K562 (cell line): ENCODE results near the gene COQ7. TPM values are rescaled to one million over a fixed set of nuclear protein-coding genes. Genes with fewer than 3 reads are reported as not detected.

ENCODE experiments used
- ATAC-seq: fragments of 200-7000 bp; cut with Tn5 transposase; 3 replicates; pipeline ENCODE4 v1.9.1; 2020; ENCODE audit warnings: moderate library complexity
- BruUV-seq: library from RNA; stranded (reverse); fragments of 400-500 nt; replicated peaks from 2 replicates; lab custom pipeline; 2021; lab: Mats Ljungman, UMichigan
- CTCF ChIA-PET: fragments of 300-600 bp; formaldehyde crosslinking; extraction: SDS; loops from one replicate; lab custom pipeline; 2021; ENCODE audit warnings: low intra/inter-chr PET ratio; lab: Yijun Ruan, JAX
- POLR2A ChIA-PET: fragments of 300-600, 350-650 bp; sonication (Branson Sonifier 250); formaldehyde crosslinking; extraction: SDS; loops from one replicate; lab custom pipeline; 2021; ENCODE audit warnings: antibody characterized with exemption, inconsistent platforms; lab: Yijun Ruan, JAX
- DNase-seq, 4 experiments: peaks; one replicate each; pipeline versions ENCODE4 v3.0.0 to v3.0.0-alpha.2; 2011 to 2018; ENCODE audit warnings: low spot score in 3 of 4, mixed read lengths in 3 of 4; ENCODE audit errors: extremely low read depth in 1 of 4
- FAIRE-seq: peaks from 2 replicates; lab custom pipeline; 2011; peaks lifted over from hg19 to GRCh38; lab: Jason Lieb, UNC
- H2AFZ ChIP-seq: 2 replicates; pipeline ENCODE4 v1.6.0; 2011; ENCODE audit warnings: low read depth, low read length, control low read depth, inconsistent platforms
- H3K27ac ChIP-seq: fragments of 200-600 bp; 3 replicates; pipeline ENCODE4 v1.8.0; 2011; ENCODE audit warnings: low read depth, mild to moderate bottlenecking, control low read depth, inconsistent platforms, low read length, moderate library complexity, mixed read lengths; ENCODE audit errors: extremely low read depth
- H3K27me3 ChIP-seq, 2 experiments: fragments of 300-600 bp in 1 of 2; 2 replicates in 1 of 2; 3 replicates in 1 of 2; pipeline versions ENCODE4 v1.6.0 to v1.8.0; 2011; ENCODE audit warnings: inconsistent platforms in 2 of 2, low read length in 2 of 2, mild to moderate bottlenecking in 1 of 2, mixed read lengths in 1 of 2, moderate library complexity in 1 of 2; ENCODE audit not compliant: control insufficient read depth in 2 of 2, insufficient read depth in 2 of 2
- H3K36me3 ChIP-seq: fragments of 300-600 bp; 3 replicates; pipeline ENCODE4 v1.8.0; 2011; ENCODE audit warnings: mild to moderate bottlenecking, low read length, inconsistent platforms; ENCODE audit not compliant: control insufficient read depth, insufficient read depth
- H3K4me1 ChIP-seq, 2 experiments: fragments of 200-600 bp in 1 of 2; replicated peaks in 1 of 2; 2 replicates in 1 of 2; 3 replicates in 1 of 2; pipeline versions ENCODE4 v1.5.1 to v1.8.0; 2011; ENCODE audit warnings: inconsistent platforms in 2 of 2, low read length in 2 of 2, mild to moderate bottlenecking in 1 of 2, mixed read lengths in 1 of 2, moderate library complexity in 1 of 2; ENCODE audit not compliant: control insufficient read depth in 2 of 2, insufficient read depth in 2 of 2
- H3K4me2 ChIP-seq: 2 replicates; pipeline ENCODE4 v1.6.1; 2011; ENCODE audit warnings: low read length, control low read depth, inconsistent platforms, mixed read lengths; ENCODE audit not compliant: insufficient read depth
- H3K4me3 ChIP-seq: fragments of 200-600 bp; sonication (generic), shearing (Covaris generic); 2 replicates; pipeline ENCODE4 v1.5.1; 2016; ENCODE audit warnings: control low read depth, inconsistent platforms
- H3K79me2 ChIP-seq: fragments of 200-600 bp; 3 replicates; pipeline ENCODE4 v1.8.0; 2011; ENCODE audit warnings: low read length, inconsistent platforms; ENCODE audit not compliant: control insufficient read depth, insufficient read depth
- H3K9ac ChIP-seq, 2 experiments: 2 replicates each; pipeline versions ENCODE4 v1.6.0 to v1.6.1; 2011; ENCODE audit warnings: low read depth in 2 of 2, low read length in 2 of 2, control low read depth in 1 of 2, inconsistent platforms in 1 of 2, mild to moderate bottlenecking in 1 of 2, mixed read lengths in 1 of 2; ENCODE audit not compliant: insufficient read depth in 1 of 2
- H3K9me1 ChIP-seq: one replicate; pipeline ENCODE4 v1.6.0; 2011; ENCODE audit warnings: inconsistent platforms, mild to moderate bottlenecking, low read length, moderate library complexity; ENCODE audit not compliant: control insufficient read depth, insufficient read depth
- H3K9me3 ChIP-seq: replicated peaks from 2 replicates; pipeline ENCODE4 v1.5.1; 2011; ENCODE audit warnings: low read depth, low read length, inconsistent platforms; ENCODE audit not compliant: control insufficient read depth, insufficient read depth
- H4K20me1 ChIP-seq: replicated peaks from 2 replicates; pipeline ENCODE4 v1.6.1; 2011; ENCODE audit warnings: low read length, inconsistent platforms, mixed read lengths; ENCODE audit not compliant: control insufficient read depth, insufficient read depth
- E2F8 ChIP-seq: fragments of 450-650 bp; IDR thresholded peaks from 2 replicates; pipeline ENCODE4 v1.7.1; 2018; ENCODE audit warnings: mild to moderate bottlenecking, low read depth; ENCODE audit not compliant: partially characterized antibody
- HDAC2 ChIP-seq: fragments of 450-650 bp; IDR thresholded peaks from 2 replicates; pipeline ENCODE4 v1.6.1; 2016; ENCODE audit warnings: mild to moderate bottlenecking
- L3MBTL2 ChIP-seq: fragments of 450-650 bp; IDR thresholded peaks from 2 replicates; pipeline ENCODE4 v1.6.1; 2016; ENCODE audit warnings: mild to moderate bottlenecking, moderate library complexity
- LEF1 ChIP-seq: fragments of 450-650 bp; IDR thresholded peaks from 2 replicates; pipeline ENCODE4 v1.6.1; 2016; ENCODE audit warnings: mild to moderate bottlenecking
- MAX ChIP-seq: sonication (generic); formaldehyde crosslinking; IDR thresholded peaks from 2 replicates; pipeline ENCODE4 v1.9.0; 2022; ENCODE audit warnings: mild to moderate bottlenecking, missing genetic modification reagents
- MCM2 ChIP-seq: fragments of 450-650 bp; IDR thresholded peaks from 2 replicates; pipeline ENCODE4 v1.6.1; 2017; ENCODE audit warnings: low read depth, mild to moderate bottlenecking
- PHB2 ChIP-seq: fragments of 450-650 bp; IDR thresholded peaks from 2 replicates; pipeline ENCODE4 v1.6.1; 2017; ENCODE audit warnings: low read depth
- SREBF2 ChIP-seq: sonication (generic); formaldehyde crosslinking; IDR thresholded peaks from 2 replicates; pipeline ENCODE4 v1.4.0; 2020; ENCODE audit warnings: mild to moderate bottlenecking, missing genetic modification reagents
- TFE3 ChIP-seq: fragments of 450-650 bp; formaldehyde crosslinking; IDR thresholded peaks from 2 replicates; pipeline ENCODE4 v1.4.0; 2020; ENCODE audit warnings: mild to moderate bottlenecking, mixed read lengths
- UBTF ChIP-seq, 2 experiments: IDR thresholded peaks; 2 replicates each; pipeline ENCODE4 v1.6.1; 2012; ENCODE audit warnings: improper control_type of control experiment in 2 of 2, low read depth in 2 of 2, low read length in 2 of 2, borderline replicate concordance in 1 of 2
- ZNF561 ChIP-seq: fragments of 450-650 bp; formaldehyde crosslinking; conservative IDR thresholded peaks from 2 replicates; pipeline ENCODE4 v1.4.0; 2020; ENCODE audit warnings: mild to moderate bottlenecking, moderate library complexity
- ZNF830 ChIP-seq: fragments of 250-450 bp; sonication (Bioruptor Pico); IDR thresholded peaks from 2 replicates; pipeline ENCODE4 v1.5.0; 2021; ENCODE audit warnings: mild to moderate bottlenecking
- WGBS: fragments of 100-300 bp; shearing (Covaris generic); methylation state at CpG from one replicate; pipeline ENCODE4 v1.1.6; 2016; ENCODE audit warnings: low coverage, mixed read lengths; ENCODE audit not compliant: insufficient coverage; ENCODE audit errors: missing lambda C conversion rate; 5-methylcytosine and 5-hydroxymethylcytosine counted together
- in situ Hi-C: fragments of 300-500 bp; cut with MboI; formaldehyde crosslinking; loops from 4 replicates; pipeline ENCODE4 v1.15.0; 2018; ENCODE audit warnings: inconsistent platforms, mixed read lengths
- intact Hi-C: fragments of 100-400 bp; cut with micrococcal nuclease; formaldehyde crosslinking; loops from 2 replicates; pipeline ENCODE4 v1.14.2; 2022
- polyA plus RNA-seq, 8 experiments: library from polyadenylated mRNA; depleted of rRNA in 4 of 8; stranded (reverse) in 5 of 8; unstranded in 3 of 8; fragments of >200 nt; fragmentation: Nextera tagmentation in 2 of 8; fragmentation: Illumina TruSeq in 1 of 8; extraction: Ambion mirVana in 2 of 8; extraction: Trizol in 1 of 8; gene quantifications; 2 replicates each; pipeline versions ENCODE4 v1.2.1 to v1.2.3, GENCODE V29; 2011 to 2014; ENCODE audit warnings: inconsistent platforms in 1 of 8, missing spikeins in 1 of 8
- total RNA-seq, 7 experiments: library from RNA; depleted of rRNA in 6 of 7; stranded (reverse); fragments of >200 nt in 6 of 7; fragmentation: Illumina TruSeq in 2 of 7; extraction: Trizol in 2 of 7; gene quantifications; 2 replicates each; pipeline versions ENCODE4 v1.2.1 to v1.2.3, GENCODE V29; 2011 to 2021; ENCODE audit warnings: low replicate concordance in 1 of 7

Gene COQ7
- total and polyA plus RNA-seq, 9 of the 15 experiments (the other 6 are each of a cell fraction or from before 2014, with no cell fraction given), result 2.3 to 26.1 (median 15.2) TPM

GRCh38 chr16:19086322-19087199 lies 19.1 kb downstream of the COQ7 start (continued):
- TF ChIP-seq TFE3 (CRISPR knock-in tag) (peak; percentile 47), L3MBTL2 (peak; percentile 73; the same call in 1 of the 2 replicates)

- 27% methylated on average over 5 of the region's 5 CpGs for WGBS
- DNase-seq (no peak), ATAC-seq (no peak), FAIRE-seq (no peak)
- H3K4me1 ChIP-seq, result peaks cover 10 to 13% of the 10 kb centered on the region in 2 experiments; a peak in 4 of 5 replicates
- intact Hi-C loops, result loop anchor here (5.0 kb wide), 1 partner anchor 106 kb away; the partner anchor contains the start of gene TMC7
- in situ Hi-C loops, result loop anchor here (5.0 to 10.0 kb wide), 2 partner anchors 289 to 426 kb away; no protein-coding TSS in a partner anchor
- no peaks in the 10 kb centered on the region for H3K9me3 ChIP-seq
- no peaks in the 10 kb centered on the region for H3K36me3 ChIP-seq
- ChIA-PET CTCF (no interaction called here), POLR2A (interaction anchor here (0.6 kb wide), 1 partner anchor 12 kb away, joined by 3 read pairs; no protein-coding TSS in a partner anchor)
- no TSS peak for BruUV-seq
- H3K27ac ChIP-seq, result no peak overlapping the region
- no peak overlapping the region for H2AFZ ChIP-seq
- no peaks in the 10 kb centered on the region for H3K79me2 ChIP-seq
- no peak overlapping the region for H3K4me2 ChIP-seq
- H3K4me3 ChIP-seq, result no peak overlapping the region
- H4K20me1 ChIP-seq, result no peaks in the 10 kb centered on the region
- no peaks in the 10 kb centered on the region for H3K27me3 ChIP-seq
- no peaks in the 10 kb centered on the region for H3K9me1 ChIP-seq
- H3K9ac ChIP-seq, result no peak overlapping the region
- TF ChIP-seq MAX (CRISPR knock-in tag) (no peak), UBTF (IDR thresholded peaks at IDR 0.05; ENCODE audit: borderline replicate concordance in 1 of 2, low read depth in 2 of 2, low read length in 2 of 2) (no peak), E2F8 (no peak), ZNF561 (CRISPR knock-in tag) (no peak), MCM2 (no peak), PHB2 (no peak), ZNF830 (CRISPR knock-in tag) (no peak), SREBF2 (CRISPR knock-in tag) (no peak), LEF1 (no peak), HDAC2 (no peak)
Measured at GRCh38 chr16:19088341-19088916, 21.0 kb downstream of the COQ7 start.
